HG02678 (cell line): Measurements from ENCODE around the gene THRSP.
A peak's percentile ranks its signal among the peaks of the same experiment; 100 is the strongest.
"Not testable (repeated sequence)": the region's sequence is repeated elsewhere in the genome, so short reads cannot be mapped to it uniquely, and the experiment has no call there.

Experiments used
- ATAC-seq: cut with Tn5 transposase; IDR thresholded peaks from one replicate; pipeline ENCODE4 v1.9.1; 2021; ENCODE audit warnings: mild to moderate bottlenecking, moderate library complexity; ENCODE audit not compliant: unreplicated experiment

The THRSP gene

DNA sequence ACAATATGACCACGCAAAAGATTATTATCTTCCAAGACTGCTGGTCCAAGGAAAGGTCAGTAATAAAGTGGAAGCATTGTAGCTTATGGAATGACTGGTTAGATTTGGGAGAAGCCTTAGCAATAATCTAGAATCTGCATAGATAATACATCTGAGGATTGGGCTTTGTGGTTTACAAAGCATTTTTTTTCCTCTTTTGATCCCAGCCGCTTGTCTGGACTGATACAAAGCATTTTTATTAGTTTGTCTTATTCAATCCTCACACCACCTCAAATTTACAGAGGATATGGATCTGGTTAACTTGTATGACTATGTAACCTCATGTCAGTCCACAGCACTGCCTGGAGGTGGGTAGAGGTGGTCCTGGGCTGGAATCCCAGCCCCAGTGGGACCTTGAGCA lies 990 bp upstream of the THRSP start:
- ATAC-seq = no peak

- ATAC-seq = no peak
Observed at GRCh38 chr11:78065203-78065602, 1.5 kb downstream of the THRSP start.

DNA sequence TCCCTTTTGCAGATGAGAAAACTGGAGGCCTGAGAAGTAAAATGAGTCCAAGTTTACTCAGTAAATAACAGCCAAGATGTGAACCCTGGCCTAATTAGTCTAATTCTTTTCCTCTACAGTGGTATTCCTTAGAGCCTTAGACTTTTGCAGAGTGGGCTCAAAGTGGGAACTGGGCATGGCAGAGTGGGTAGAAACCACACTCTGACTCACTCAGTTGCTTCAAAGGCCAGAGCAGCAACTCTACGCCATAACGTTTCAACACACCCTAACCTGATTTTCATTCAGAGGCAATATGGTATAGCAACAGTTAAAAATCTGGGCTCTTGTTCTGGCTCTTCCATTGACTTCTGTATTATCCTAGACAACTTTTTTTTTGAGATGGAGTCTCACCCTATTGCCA lies 2.8 kb downstream of the THRSP start:
- ATAC-seq = no peak

GRCh38 chr11:78067704-78068103 lies 4.0 kb downstream of the THRSP start:
- ATAC-seq = no peak

DNA sequence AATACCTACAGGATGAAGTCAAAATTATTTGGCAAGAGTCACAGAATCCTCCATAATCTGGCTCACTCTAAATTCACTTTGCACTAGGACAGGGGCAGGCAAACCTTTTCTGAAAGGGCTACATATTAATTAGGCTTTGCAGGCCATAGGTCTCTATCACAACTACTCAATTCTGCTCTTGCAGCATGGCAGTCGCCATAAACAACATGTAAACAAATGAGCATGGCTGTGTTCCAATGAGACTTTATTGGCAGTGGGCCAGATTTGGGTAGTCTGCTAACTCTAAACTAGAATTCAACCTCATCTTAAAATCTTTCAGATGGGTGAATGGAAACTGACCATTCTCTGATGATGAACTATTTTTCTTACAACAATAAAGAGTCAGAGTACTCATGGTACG lies 5.8 kb downstream of the THRSP start:
- no peak for ATAC-seq

GRCh38 chr11:78070621-78071020 lies 7.0 kb downstream of the THRSP start:
- no peak for ATAC-seq

DNA sequence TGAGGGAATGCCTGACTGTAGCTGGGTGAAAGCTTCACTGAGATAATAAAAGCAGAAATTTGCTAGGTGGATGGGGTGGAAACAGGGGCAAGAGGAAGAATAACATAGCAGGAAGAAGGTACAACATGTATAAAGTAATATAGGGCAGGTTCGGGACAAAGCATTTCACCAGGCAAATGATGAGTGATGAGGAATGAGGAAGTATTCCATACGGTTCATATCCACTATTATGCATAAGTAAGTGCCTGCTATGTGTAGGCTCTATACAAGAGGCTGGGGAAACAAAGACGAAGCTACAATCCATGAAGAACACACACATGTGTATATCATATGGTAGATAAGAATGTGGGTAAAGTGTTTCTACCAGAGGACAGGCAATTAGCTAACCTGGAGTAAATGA lies 8.1 kb downstream of the THRSP start:
- ATAC-seq = no peak

DNA sequence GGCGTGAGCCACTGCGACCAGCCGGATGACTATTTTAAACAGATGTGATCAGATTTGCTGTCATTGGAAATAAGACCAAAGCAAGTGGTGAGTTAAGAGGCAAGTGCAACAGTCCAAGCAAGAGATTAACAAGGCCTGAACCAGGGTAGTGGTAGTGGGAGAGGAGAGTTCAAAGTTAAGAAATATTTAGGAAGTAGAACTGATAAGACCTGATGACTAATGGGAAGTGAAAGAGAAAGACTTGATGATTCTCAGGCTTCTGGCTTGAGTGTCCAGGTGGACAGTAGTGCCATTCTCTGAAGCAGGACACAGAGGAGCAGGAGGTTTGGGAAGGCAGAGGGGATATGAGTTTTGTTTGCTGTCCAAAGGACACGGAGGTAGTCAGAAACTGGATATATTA lies 8.8 kb downstream of the THRSP start:
- no peak for ATAC-seq

DNA sequence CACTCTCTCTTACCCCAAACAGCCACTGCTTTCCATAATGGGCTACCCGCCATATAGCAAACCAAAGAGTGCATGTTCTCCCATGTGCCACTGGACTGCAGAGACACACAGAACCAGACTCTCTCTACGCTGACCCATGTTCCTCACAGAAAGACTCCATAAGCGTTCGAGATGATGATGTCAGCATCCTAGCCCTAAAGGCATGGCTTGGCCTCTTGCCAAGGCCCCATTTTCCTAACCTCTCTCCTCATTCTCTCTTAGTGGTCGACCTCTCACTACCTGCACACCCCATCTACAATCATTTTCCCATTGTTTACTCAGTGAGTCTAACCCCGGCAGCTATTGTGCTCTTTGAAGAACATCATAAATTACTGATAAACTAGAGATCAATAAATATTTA lies 11.1 kb downstream of the THRSP start:
- ATAC-seq = no peak

- ATAC-seq = no peak
Observed at GRCh38 chr11:78076733-78077403, 13.2 kb downstream of the THRSP start.

- not testable (repeated sequence) for ATAC-seq
Observed at GRCh38 chr11:78077592-78077991, 13.9 kb downstream of the THRSP start.

DNA sequence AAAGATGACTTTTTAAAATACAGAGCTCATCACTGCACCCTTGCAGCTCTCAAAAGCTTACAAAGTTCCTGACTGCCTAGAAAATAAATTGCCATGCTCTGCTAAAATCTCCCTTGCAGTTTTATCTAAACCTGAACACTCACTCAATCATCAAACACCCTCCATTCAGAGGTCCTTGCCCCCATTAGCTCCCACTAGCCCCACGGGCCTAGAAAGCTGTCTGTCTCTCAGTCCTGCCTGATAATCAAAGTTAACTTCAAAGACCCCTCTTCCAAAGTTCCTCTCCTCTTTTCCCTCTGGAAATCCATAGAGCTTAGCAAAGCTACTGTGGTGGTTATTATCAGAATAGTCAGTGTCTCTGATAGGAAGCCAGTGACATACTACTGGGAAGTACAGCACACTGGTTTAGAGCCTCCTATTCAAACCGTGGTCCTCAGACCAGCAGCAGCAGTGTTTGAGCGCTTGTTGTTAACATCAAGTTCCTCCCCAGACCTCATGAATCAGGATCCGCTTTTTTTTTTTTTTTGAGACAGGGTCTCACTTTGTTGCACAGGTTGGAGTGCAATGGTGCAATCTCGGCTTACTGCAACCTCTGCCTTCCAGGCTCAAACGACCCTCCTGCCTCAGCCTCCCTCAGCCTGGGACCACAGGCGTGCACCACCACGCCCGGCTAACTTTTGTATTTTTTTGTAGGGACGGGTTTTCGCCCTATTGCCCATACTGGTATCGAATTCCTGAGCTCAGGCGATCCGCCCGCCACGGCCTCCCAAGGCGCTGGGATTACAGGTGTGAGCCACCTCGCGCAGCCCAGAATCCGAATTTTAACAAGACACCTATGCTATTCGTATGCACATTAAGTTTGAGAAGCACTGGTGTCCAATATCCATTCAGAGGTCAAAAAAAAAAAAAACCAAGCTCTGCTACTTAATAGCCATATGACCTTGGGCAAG lies 14.8 kb downstream of the THRSP start:
- ATAC-seq = no peak

- ATAC-seq = peak; percentile 88
Observed at GRCh38 chr11:78079232-78080083, 15.8 kb downstream of the THRSP start, which contains the start of gene NDUFC2. Gene NDUFC2 (minus strand): TSS chr11:78079862. CDS start chr11:78079744, 118 bp downstream.

GRCh38 chr11:78080084-78080817 lies 16.6 kb downstream of the THRSP start:
- no peak for ATAC-seq

DNA sequence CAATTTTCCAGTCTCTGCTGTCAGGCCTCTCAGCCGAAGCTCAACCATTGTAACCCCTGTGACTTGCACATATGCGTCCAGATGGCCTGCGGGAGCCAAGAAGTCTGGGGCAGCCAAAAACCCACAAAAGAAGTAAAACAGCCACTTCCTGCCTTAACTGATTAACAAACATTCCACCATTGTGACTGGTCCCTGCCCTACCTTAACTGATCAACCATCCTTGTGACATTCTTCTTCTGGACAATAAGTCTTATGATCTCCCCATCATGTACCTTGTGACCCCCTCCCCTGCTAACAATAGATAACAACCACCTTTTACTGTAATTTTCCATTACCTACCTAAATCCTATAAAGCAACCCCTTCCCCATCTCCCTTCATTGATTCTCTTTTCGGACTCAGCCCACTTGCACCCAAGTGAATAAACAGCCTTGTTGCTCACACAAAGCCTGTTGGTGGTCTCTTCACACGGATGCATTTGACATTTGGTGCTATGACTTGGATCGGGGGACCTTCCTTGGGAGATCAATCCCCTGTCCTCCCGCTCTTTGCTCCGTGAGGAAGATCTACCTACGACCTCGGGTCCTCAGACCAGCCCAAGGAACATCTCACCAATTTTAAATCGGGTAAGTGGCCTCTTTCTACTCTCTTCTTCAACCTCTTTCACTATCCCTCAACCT lies 17.3 kb downstream of the THRSP start:
- ATAC-seq = no peak

GRCh38 chr11:78081583-78081982 lies 17.9 kb downstream of the THRSP start:
- ATAC-seq = no peak

DNA sequence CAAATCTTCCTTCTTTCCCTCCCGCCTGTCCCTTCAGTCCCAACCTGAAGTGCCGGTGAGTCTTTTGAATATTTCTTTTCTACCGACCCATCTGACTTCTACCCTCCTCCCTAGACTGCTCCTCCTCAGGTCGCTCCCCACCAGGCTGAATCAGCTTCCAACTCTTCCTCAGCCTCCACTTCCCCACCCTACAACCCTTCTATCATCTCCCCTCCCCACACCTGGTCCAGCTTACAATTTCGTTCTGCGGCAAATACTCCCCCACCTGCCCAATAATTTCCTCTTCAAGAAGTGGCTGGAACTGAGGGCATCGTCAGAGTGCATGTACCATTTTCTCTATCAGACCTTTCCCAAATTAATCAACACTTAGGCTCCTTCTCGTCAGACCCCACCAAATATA lies 18.5 kb downstream of the THRSP start:
- ATAC-seq = no peak

- no peak for ATAC-seq
Observed at GRCh38 chr11:78083021-78083420, 19.4 kb downstream of the THRSP start.

DNA sequence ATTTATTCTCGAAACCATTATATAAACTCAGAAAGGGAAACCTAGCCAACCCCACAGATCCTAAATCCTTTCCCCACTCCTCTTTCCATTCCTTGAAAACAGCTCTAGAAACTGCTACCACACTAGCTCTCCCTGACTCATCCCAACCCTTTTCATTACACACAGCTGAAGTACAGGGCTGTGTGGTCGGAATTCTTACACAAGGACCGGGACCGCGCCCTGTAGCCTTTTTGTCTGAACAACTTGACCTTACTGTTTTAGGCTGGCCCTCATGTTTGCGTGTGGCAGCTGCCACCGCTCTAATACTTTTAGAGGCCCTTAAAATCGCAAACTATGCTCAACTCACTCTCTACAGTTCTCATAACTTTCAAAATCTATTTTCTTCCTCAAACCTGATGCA lies 20.8 kb downstream of the THRSP start:
- ATAC-seq = not testable (repeated sequence)

GRCh38 chr11:78085972-78086371 lies 22.3 kb downstream of the THRSP start:
- no peak for ATAC-seq
